Endometrial microvascular endothelial cells (primary cell): Measurements from ENCODE around the gene CCDC146. TPM values are rescaled to one million over a fixed set of nuclear protein-coding genes. Genes with fewer than 3 reads are reported as not detected.

Experiments
- in situ Hi-C: cut with HindIII; loops from 2 replicates; pipeline ENCODE4 v1.10.0; 2017; ENCODE audit warnings: low sequenced_read_pairs, low pct_unique_long_range_greater_than_20kb; ENCODE audit errors: inconsistent ontology term
- total RNA-seq: library from RNA; depleted of rRNA; stranded (reverse); fragments of >200 nt; gene quantifications from one replicate; pipeline ENCODE4 v1.2.3, GENCODE V29; 2015; ENCODE audit errors: inconsistent ontology term

The CCDC146 gene
- total RNA-seq, 1 donor from 2014 or later, result 0.37 TPM

DNA sequence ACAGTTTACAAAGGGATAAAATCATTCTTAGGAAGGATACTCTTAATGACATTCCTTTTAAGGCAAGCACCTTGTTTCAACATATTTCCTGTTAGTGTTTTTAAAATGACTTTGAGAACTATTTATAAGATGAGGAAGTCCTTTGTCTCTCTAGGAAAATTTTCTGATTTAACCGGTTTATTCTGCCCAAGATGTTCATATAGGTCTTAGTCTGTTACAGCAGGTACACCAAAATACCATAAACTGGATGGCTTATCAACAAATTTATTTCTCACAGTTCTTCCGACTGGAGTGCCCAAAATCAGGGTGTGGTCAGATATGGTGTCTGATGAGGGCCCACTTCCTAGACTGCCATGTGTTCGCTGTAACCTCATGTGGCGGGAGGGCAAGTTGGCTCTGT lies 215.8 kb downstream of the CCDC146 start:
- in situ Hi-C loops, result no loop called here

DNA sequence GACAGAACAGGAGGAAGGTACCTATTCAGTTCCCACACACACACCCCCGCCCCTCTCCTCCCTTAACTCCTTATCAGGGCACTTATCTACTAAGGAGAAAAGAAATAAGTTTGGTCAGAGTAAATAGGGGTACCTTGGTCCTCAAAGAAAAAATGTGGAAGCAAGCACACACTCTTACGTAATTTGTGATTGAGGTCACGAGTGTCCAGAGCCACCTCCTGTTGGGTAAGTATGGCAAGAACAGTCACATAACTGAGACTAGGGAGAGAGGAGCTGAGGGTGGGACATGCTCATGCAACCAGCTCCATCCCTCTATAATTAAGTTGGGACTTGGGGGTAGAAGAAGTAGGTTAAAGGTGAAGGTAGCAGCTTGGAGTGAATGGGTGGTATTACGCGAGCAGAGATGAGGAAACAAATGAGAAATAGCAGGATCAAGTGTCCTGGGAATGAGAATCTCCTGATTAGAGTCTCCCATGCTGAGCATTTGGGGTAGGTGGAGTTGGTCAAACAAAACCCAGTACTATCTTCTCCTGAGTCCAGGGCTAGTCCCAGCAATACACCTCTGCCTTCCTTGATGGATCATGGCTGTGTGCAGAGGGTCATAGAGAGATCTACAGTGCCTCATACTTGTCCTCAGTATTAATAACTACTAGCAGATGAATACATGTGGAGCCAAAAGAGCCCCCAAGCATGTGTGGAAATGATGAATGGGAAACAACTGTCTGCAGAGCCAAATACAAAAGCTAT lies 216.6 kb downstream of the CCDC146 start:
- in situ Hi-C loops, result no loop called here

DNA sequence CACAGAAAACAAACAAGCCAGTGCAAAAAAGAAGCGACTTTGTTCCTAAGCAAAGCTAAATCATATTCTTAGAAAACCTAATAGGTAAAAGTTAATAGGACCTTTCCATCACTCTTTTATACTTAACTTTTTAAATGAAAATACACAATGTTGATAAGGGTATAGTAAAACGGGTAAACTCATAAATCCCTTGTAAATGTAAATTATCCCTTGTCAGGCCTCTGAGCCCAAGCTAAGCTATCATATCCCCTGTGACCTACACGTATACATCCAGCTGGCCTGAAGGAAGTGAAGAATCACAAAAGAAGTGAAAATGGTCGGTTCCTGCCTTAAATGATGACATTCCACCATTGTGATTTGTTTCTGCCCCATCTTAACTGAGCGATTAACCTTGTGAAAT lies 217.3 kb downstream of the CCDC146 start:
- in situ Hi-C loops, result no loop called here

Other genes starting within 250 kb of the CCDC146 start
- not detected for gene SPDYE17, start 90.3 kb upstream of the CCDC146 start, total RNA-seq
- gene SPDYE18, start 60.1 kb upstream of the CCDC146 start, total RNA-seq, result not detected
- gene FGL2, start 77.2 kb downstream of the CCDC146 start, total RNA-seq, result 0.37 TPM